NCI-H69 (cell line): ENCODE data around the gene RGMA.
"Not testable (repeated sequence)": the region's sequence is repeated elsewhere in the genome, so short reads cannot be mapped to it uniquely, and the experiment has no call there.

Experiments
- DNase-seq: peaks from one replicate; lab custom pipeline; 2025; lab: John Stamatoyannopoulos, UW

RGMA gene

DNA sequence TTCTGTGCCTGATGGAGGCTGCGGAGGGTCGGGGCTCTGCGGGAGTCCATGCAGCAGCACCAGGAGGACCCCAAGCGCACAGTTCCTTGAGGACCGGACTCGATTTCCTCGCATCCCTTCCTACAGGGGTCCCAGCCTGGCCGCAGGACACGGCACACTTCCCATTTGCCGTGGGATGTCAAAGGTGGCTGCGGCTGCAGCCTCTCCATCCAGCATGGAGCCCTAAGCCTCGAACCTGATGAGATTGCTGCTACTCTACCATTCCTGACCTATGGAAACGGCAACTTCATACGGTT, 40.6 kb downstream of the RGMA start:
- no peak for DNase-seq

DNA sequence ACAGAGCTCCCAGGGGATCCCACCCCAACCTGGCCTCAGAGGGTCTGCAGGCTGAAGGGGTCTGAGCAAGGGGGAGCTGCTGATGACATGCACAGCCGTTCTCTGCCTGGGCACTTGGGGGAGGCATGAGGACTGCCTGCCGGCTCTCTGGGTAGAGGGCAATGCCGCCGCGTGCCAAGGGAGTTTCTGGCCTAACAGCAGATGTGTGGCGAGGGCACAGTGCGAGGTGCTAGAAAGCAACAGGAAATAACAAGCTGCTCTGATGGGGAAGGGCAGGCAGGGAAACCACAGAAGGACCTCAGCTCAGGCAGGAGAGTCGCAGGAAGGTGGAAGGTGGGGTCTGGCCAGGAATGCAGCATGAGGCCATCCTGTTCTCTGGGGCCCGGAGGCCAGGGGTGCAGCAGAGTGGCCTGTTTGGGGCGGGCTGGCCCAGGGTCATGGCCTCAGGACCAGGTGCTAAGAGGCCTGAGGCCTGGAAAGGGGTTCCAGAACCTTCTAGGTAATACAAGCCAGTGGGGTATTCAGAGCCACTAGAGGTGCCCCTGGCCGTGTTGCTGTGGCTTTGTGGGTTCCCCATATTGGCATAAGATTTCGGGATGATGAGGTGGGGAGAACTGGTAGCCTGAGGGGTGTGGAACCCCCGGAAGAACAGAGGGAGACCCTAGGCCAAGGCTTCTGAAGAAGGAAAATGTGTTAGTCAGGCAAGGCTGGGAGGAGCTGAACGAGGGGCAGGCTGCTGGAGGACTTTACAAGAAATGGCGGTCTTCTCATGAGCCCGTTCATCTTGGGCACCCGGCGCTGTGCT, 41.2 kb downstream of the RGMA start:
- no peak for DNase-seq

DNA sequence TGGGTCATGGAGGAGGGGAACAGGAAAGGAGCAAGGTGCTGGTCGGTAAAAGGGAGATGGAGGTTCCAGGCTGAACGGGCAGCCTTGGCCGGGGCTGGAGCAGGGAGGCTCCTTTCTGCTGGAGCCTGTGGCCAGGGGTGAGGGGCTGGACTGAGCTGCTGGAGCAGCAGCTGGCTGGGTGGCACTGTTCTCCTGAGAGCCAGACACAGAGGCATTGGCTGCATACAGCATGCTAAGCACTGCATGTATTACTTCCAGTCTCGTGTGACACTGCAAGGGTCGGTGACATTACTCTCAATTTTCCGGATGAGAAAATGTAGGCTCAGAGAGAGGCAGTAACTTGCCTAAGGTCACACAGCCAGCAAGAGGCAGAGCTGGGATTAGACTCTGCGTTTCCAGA, 42.3 kb downstream of the RGMA start:
- DNase-seq, result no peak

DNA sequence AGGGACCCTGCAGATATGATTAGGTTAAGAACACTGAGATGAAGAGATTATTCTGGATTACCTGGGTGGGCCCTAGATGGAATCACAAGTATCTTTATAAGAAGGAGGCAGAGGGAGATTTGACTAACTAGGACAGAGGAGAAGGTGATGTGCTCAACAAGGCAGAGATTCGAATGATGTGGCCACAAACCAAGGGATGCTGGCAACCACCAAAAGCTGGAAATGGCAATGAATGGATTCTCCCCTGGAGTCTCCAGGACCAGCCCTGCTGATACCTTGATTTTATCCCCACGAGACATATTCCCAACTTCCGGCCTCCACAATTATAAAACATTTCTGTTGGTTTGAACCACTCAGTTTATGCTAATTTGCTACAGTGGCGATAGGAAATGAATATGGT, 42.9 kb downstream of the RGMA start:
- DNase-seq, result no peak

DNA sequence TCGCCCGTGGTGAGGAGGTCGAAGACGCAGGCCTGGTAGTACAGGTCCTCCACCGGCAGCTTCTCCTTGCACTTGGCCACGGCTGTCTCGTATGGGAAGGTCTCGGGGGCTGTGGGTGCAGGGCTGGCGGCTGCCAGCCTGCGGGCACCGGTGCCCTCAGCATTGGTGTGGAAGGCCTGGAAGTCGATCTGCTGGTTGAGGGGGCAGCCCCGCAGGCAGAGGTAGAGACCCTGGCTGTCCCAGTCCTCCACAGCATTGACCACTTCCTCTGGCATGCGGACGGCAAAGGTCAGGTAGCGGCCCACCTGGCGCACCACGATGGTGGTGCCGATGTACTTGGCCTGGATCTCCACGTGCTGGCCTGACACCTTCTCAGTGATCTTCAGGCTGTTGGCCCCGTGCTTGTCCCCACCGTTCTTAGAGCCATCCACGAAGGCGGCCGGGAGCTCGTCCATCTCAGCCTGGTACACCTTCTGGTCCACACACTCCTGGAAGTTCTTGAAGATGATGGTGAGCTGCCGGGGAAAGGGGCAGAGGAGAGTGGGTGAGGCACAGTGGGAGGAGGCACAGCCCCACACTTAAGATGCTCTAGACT, 43.7 kb downstream of the RGMA start:
- DNase-seq, result no peak

DNA sequence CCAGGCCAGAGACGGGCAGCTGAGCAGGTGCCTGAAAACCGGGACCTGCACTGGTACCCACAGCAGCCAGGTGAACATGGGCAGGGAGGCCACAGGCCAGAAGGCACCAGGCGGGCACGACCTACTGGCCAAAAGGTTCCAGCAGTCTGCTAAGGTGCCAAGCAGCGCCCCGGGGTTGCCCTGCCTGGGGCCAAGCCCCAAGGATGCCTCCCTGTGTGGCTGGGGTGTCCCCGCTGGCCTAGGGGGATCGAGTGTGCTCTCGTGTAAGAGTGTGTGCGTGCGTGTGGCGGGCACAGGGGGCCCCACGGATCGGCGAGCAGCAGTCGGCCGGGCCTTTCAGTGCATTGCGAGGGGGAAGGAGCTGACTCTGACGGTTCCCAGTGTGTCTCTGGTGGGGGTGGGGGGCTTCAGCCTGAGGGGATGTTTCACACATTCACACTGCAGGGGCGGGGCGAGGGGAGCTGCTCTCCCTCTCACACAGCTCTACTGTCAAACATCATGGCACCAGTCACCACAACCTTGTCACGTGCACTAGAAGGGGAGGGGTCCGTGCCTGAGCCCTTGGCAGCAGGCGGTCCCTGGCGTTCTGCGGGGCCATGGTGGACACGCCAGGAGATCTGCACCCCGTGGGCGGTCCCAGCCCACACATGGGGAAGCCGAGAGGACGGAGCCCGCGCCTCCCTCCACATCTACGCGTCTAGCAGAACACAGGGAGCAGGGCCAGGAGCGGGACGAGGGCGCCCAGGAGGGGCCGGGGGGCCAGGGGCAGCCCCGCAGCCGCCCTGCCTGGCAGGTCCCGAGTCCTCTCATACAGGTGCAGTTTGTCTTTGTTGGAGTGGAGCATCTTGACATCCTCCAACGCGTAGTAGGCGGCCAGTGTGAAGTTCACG, 44.5 kb downstream of the RGMA start:
- no peak for DNase-seq

DNA sequence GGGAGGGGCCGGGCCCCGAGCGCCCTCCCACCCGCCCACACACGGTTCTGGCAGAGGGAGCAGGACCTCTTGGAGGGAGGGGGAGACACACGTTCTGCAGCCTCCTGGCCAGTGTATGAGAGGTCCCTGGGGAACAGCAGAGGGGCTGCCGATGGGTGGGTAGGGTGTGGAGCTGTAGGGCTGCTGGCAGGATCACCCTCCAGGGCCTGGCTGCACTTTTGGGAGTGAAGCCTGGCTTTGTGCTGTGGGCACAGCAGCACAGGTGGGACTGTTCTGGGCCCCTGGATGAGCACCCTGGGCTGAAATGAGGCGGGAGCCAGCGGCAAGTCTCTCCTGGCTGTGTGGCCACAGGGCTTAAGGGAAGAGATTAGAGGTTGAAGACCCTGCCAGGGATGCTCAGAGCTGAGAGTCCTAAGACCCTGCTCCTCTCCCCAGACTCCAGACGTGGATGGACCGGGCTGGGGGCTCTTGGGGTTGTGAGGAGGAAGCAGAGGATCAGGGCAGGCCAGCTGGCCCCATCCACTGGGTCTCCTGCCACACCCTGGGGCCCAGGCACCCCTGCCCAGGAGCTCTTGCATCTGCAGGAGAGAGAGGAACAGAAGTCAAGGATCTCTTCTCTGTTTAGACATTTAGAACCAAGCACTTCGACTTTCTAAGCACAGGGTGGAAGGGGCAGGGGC, 45.2 kb downstream of the RGMA start:
- DNase-seq, result no peak

DNA sequence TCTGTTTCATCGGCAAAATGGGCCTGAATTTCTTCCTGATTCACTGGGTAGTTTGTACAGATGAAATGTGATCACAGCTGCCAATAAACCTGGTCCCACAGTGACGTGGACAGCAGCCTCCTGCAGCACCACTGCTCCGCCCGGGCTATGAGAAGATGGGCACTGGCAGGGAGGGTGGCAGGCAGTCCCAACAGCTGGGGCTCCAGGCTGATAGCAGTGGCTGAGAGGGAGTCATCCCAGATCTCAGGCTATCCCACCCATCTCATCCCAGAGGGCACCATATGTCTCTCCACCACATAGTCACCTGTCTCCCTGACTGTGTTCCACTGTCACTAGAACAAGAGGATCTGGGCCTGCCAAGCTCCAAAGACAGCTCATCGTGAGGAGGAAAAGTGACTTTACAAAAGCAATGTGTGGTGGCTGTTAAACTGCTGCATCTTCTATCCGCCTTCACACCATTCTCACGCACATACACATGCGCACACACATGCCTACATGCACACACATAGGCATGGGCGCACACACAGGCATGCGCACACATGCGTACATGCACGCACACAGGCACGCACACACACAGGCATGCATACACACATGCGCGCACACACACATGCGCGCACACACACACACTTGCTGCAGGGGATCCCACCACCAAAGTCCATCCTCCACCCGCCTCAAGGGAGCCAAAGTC, 46.2 kb downstream of the RGMA start:
- no peak for DNase-seq

DNA sequence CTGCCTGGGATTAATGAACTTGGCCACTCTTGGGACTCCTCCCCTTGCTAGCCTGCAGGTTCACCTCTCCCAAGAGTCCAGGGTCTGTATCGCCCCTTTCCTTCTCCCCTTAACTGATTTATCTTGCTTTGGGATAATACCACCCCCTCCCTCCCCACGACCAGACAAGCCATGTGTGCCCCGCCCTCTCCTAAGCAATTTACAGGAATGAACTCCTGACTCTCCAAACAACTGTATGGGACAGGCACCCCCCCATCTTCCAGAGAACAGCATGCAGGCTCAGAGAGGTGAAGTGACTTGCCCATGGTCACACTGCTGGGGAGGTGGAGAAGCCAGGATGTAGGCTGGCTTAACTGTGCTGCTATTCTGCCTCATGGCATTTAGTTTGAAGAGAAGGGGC, 46.8 kb downstream of the RGMA start:
- DNase-seq, result no peak

DNA sequence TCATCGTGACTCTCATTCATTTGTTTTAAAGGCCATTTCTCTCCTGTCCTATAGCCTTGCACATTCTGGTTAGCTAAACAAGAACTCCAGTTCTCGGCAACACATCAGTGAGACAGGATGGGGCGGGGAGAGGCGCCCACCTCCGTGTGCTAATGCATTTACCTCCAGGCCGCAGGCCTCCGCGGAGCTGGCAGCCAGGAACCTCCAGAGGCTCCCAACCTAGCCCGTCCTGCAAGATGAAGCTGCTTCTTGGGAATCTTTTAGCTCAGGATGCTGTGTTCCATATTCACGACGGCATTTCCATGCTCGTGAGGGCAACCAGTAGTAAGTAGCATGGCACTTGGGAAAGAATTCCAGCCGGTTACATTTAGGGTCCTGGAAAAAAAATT, 47.9 kb downstream of the RGMA start:
- DNase-seq, result no peak

DNA sequence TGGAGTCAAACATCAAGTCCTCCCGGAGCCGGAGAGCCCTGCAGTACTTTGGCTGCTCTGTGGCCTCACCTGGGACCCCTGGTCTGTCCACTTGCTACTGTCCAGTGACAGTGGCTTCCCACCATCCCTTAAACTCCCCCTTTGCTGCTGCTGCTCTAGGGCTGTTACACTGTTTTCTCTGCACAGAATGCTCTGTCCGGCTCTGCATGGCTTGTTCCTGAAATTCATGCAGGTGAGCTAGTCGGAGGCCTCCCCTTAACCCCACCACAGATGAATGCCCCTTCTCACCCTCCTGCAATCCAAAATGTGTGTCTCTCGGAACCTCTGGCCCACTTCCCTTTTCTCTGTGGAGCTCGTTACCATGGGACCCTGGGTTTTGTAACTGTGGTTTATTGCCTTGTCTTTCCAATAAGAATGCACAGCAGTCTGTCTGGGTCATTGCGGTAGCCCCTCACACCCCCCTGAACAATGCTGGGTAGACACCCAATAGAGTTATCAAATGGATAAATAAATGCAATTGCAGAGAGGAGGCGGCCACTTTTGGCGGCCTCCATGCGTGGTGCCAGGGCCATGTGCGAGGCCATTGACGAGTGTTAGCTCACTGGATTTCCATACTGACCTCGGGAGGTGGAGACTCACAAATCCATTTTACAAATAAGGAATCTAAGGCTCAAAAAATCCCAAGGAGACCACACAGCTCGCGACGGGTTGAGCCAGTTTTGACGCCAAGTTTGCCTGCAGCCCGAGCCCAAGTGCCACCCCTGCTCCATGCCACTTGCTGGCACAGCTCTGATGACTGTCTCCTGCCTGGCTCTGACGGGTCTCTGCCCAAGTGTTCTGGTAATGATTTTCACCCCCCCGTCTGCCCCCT, 48.5 kb downstream of the RGMA start:
- no peak for DNase-seq

DNA sequence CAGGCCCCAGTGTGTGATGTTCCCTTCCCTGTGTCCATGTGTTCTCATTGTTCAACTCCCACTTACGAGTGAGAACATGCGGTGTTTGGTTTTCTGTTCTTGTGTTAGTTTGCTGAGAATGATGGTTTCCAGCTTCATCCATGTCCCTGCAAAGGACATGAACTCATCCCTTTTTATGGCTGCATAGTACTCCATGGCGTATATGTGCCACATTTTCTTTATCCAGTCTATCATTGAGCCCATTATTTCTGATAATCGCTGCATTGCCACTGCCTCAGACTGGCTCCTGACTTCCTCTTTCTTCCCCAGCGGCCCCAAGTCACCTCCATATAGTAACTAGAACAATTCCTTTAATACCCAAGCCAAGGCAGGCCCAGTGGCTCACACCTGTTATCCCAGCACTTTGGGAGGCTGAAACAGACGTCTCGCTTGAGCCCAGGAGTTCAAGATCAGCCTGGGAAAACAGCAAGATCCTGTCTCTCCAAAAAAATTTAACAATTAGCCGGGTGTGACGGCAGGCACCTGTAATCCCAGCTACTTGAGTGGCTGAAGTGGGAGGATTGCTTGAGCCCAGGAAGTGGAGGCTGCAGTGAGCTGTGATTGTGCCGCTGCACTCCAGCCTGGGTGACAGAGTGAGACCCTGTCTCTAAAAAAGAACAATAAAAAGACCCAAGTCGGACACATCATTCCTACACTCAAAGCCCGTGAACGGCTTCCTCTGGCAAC, 49.3 kb downstream of the RGMA start:
- not testable (repeated sequence) for DNase-seq

DNA sequence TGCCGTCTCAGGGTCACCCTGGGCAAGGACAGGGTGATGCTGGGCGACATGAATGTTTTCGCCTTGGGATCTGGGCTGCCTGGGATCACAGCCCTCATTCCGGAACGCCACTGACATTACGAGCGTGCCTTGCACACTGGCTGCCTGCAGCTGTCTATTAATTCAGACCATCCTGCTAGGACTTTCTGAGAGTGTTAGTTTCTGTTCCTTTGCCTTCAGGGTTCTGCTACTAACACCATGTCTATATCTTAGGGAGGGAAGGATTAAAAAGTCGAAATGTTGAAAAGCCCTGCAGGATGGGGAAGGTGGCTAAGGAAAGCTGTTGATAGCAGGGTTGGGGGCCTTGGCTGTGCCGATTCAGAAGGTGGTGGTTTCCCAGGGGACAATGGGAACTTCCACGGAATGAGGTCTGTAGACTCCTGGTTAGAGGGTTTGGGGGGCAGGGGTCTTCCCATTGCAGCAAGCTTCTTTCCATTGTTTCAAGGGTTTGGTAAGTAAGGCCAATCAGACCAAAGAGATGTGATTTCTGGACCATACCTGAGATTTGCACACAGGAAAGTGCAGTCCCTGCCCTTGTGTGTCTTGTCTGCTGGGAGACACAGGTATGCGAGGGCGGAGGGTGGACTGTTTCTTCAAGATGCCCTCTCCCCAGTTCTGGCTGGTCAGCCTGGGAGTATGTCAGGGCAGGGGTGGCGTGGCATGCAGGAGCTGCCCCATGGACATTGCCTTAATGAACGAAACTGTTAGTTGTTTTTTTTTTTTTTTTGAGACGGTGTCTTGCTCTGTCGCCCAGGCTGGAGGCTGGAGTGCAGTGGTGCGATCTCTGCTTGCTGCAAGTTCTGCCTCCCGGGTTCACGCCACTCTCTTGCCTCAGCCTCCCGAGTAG, 50.9 kb downstream of the RGMA start:
- no peak for DNase-seq

DNA sequence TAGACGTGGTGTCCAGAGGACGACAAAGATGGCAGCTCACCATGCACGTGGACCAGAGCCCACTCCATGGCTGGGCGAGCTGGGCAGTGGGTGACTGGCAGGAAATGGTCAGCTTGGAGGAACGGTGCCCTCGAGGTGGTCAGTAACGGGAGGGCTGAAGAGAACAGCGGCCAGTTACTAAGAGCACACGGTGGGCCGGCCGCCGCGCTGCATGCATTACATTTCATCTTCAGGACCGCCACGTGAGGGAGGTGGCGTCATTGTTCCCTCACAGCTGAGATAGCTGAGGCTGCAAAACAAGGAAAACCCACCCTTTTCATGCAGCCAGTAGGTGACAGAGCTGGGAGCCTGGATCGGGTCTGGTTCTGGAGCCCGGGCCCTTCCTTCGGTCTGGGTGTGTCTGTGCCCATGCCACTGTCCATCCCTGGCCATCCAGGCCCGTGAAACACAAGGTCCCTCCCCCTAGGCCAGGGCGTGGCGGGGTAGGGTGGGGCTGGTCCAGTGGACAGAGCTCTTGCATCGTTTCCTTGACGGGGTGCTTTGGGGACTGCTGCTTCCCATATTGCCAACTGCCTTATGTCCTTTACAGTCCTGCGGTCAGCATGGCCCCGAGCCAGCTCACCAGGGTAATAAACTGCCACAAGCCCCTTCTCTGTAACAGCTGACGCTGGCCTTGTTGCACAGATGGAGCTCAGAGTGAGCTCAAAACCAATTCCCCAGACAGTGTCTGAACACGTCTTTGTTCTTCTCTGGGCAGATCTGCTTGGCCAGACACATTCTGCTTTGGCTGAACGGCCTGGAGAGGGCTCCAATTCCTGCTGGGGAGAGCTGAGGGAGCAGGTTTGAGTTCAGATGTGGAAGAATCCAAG, 51.8 kb downstream of the RGMA start:
- peak; percentile 90 for DNase-seq

DNA sequence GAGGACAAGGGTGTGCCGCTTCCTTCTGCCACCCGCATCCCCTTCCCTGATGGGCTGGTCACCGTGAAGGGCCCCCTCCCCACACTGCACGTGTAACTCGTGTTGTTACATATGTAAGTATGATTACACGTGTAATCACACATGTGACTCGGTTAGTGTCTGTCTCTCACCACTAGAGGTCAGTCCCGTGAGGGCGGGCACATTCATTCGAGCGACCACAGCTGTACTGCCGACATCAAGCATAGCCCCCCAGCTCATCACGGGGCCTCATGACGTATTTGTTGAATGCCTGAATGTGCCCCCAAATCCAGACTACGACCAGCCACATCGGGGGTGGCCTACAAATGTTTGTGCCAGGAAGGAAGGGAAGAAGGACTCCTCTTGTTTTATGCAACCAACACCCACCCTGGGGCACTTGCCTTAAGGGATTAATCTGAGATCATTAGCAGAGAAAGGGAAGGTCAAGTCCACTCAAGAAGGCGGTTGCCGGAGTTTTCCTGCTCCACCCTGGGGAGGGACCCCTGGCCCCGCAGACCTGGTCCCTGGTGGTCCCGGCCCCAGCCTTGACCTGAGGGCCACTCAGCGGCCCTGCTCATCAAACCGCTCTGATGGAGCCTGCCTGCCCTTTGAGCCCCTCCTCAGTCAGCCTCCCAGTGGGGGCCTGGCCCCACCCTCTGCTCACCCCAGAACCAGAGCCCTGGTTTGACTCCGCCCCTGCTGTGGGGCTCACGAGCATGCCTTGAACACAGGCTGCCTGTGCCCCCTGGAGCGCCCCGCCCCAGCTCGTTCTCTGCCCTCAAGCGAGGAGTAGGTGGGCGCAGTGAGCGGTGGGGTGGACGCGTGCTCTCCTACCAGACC, 52.8 kb downstream of the RGMA start:
- DNase-seq, result peak; percentile 57

DNA sequence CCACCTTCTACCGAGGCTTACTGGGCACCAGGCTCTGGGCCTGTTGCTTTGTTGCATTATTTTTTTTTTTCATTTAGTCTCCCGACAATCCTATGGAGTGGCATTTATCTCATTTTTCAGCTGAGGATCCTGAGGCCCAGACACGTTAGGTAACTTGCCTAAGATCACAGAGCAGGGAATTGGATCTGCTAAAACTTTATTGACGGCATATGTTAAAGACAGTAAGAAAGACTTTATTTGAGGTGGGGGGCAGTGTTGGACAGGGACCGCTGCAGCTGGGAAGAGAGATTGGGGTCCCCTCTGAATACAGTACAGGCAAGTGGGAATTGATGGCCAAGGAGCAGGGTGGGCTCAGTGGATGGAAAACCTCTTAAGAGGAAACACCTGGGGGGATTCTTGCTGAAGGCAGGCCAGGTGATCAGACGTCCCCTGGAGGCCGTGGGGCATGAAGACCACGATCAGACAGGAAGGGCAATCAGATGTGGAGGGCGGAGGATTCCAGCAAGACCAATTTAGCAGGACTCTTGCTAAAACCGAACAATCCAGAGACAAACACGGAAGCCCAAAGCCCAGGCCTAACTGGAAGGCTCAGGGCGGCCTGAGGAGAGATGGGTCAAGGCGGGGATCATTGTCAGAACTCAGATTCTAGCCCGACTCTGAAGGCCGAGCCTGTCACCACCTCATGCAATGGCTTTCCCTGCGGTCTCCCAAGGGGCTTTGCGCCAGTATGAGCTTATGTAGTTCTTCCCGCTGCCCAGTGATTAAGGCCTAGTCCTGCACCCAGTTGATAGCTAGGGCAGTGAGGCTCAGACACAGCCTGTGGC, 53.7 kb downstream of the RGMA start:
- DNase-seq, result no peak
